ENCODE results near the gene AFF3.

DNA sequence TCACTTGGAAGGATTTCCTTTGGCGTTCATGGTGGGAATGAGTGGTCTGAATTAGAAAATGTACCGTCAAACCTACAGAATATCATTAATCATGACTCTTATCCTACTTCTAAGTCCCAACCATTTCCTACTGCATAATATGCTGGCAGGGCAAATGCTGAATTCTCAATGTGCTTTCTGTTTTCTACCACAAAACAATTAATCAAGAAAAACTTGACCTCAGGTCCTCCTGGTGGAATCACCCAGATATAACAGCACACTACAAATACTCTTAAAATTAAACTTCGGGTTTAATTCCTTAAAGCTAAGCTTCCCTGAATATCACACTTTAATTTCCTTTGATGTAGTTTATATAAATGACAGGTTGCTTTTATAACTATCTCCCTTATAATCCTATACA lies 301.6 kb downstream of the AFF3 start:
- TF ChIP-seq POLR2AphosphoS5 (IDR thresholded peaks at IDR 0.05; ENCODE audit: low read depth, low read length) (no peak), CTCF (IDR thresholded peaks at IDR 0.05; ENCODE audit: control extremely low read depth in 1 of 3, insufficient read depth in 1 of 3, low read depth in 1 of 3, low read length in 3 of 3) (no peak; a peak in 1 of 4 replicates), SRF (IDR thresholded peaks at IDR 0.05; ENCODE audit: low read depth, low read length) (no peak), RAD21 (IDR thresholded peaks at IDR 0.05 in 1 of 2, conservative IDR thresholded peaks at IDR 0.05 in 1 of 2; ENCODE audit: low read depth in 2 of 2, low read length in 2 of 2) (peak in 1 of 2 experiments; percentile 16; a peak in 1 of 4 replicates), EP300 (IDR thresholded peaks at IDR 0.05; ENCODE audit: borderline replicate concordance in 1 of 2, low read depth in 2 of 2, low read length in 2 of 2) (no peak), POLR2A (IDR thresholded peaks at IDR 0.05; ENCODE audit: control extremely low read depth in 1 of 2, low read depth in 2 of 2, low read length in 2 of 2) (no peak), RNF2 (IDR thresholded peaks at IDR 0.05; ENCODE audit: borderline replicate concordance, low read depth, low read length, missing control alignments, poor library complexity, severe bottlenecking) (no peak), EZH2 (IDR thresholded peaks at IDR 0.05; ENCODE audit: low read depth, low read length, severe bottlenecking) (no peak), E2F6 (IDR thresholded peaks at IDR 0.05) (no peak), RFX5 (IDR thresholded peaks at IDR 0.05; ENCODE audit: borderline replicate concordance, low read depth, low read length) (no peak)
- TF ChIP-seq, protein P1, sequence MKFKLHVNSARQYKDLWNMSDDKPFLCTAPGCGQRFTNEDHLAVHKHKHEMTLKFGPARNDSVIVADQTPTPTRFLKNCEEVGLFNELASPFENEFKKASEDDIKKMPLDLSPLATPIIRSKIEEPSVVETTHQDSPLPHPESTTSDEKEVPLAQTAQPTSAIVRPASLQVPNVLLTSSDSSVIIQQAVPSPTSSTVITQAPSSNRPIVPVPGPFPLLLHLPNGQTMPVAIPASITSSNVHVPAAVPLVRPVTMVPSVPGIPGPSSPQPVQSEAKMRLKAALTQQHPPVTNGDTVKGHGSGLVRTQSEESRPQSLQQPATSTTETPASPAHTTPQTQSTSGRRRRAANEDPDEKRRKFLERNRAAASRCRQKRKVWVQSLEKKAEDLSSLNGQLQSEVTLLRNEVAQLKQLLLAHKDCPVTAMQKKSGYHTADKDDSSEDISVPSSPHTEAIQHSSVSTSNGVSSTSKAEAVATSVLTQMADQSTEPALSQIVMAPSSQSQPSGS (IDR thresholded peaks at IDR 0.05; ENCODE audit: low read length), result no peak
- TF ChIP-seq, protein P2, sequence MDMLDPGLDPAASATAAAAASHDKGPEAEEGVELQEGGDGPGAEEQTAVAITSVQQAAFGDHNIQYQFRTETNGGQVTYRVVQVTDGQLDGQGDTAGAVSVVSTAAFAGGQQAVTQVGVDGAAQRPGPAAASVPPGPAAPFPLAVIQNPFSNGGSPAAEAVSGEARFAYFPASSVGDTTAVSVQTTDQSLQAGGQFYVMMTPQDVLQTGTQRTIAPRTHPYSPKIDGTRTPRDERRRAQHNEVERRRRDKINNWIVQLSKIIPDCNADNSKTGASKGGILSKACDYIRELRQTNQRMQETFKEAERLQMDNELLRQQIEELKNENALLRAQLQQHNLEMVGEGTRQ (IDR thresholded peaks at IDR 0.05; ENCODE audit: low read length), result no peak
